HepG2 (cell line): ENCODE data around the gene UVSSA. TPM values are rescaled to one million over a fixed set of nuclear protein-coding genes. Genes with fewer than 3 reads are reported as not detected.

ENCODE experiments used
- ATAC-seq: fragments of 200-7000 bp; cut with Tn5 transposase; 3 replicates; pipeline ENCODE4 v1.9.1; 2020; ENCODE audit warnings: mild to moderate bottlenecking, moderate library complexity
- BruUV-seq: library from RNA; stranded (reverse); fragments of 400-500 nt; replicated peaks from 2 replicates; lab custom pipeline; 2021; lab: Mats Ljungman, UMichigan
- CTCF ChIA-PET: fragments of 300-600 bp; formaldehyde crosslinking; extraction: SDS; loops from one replicate; lab custom pipeline; 2021; ENCODE audit warnings: low total read pairs, inconsistent platforms, low intra/inter-chr PET ratio; lab: Yijun Ruan, JAX
- POLR2A ChIA-PET: fragments of 350-600 bp; sonication (Branson Sonifier 250); formaldehyde crosslinking; loops from one replicate; lab custom pipeline; 2020; ENCODE audit warnings: antibody characterized with exemption, inconsistent platforms; lab: Yijun Ruan, JAX
- DNase-seq: peaks from one replicate; pipeline ENCODE4 v3.0.0-alpha.2; 2015; ENCODE audit warnings: low spot score
- FAIRE-seq: peaks from 3 replicates; lab custom pipeline; 2011; peaks lifted over from hg19 to GRCh38; lab: Jason Lieb, UNC
- H2AFZ ChIP-seq: one replicate; pipeline ENCODE4 v1.6.1; 2011; ENCODE audit warnings: low read length, inconsistent platforms
- H3K27ac ChIP-seq: fragments of 300-600 bp; 3 replicates; pipeline ENCODE4 v1.8.0; 2011; ENCODE audit warnings: mixed run types, mild to moderate bottlenecking, mixed read lengths, low read length, inconsistent platforms; ENCODE audit not compliant: insufficient read depth; ENCODE audit errors: extremely low read length
- H3K27me3 ChIP-seq, 2 experiments: fragments of 200-600 bp in 1 of 2; 2 replicates in 1 of 2; 3 replicates in 1 of 2; pipeline versions ENCODE4 v1.6.0 to v1.8.0; 2011; ENCODE audit warnings: low read length in 2 of 2, mild to moderate bottlenecking in 2 of 2, moderate library complexity in 2 of 2, inconsistent platforms in 1 of 2; ENCODE audit not compliant: insufficient read depth in 2 of 2, control insufficient read depth in 1 of 2
- H3K36me3 ChIP-seq, 2 experiments: fragments of 200-600 bp in 1 of 2; replicated peaks in 1 of 2; 2 replicates in 1 of 2; 3 replicates in 1 of 2; pipeline versions ENCODE4 v1.5.1 to v1.8.0; 2011; ENCODE audit warnings: low read length in 2 of 2, inconsistent platforms in 1 of 2; ENCODE audit not compliant: insufficient read depth in 2 of 2, control insufficient read depth in 1 of 2
- H3K4me1 ChIP-seq: 2 replicates; pipeline ENCODE4 v1.5.1; 2012; ENCODE audit warnings: low read length, inconsistent platforms; ENCODE audit not compliant: insufficient read depth
- H3K4me2 ChIP-seq: 2 replicates; pipeline ENCODE4 v1.6.0; 2011; ENCODE audit warnings: low read depth, low read length, inconsistent platforms
- H3K4me3 ChIP-seq, 3 experiments: fragments of 200-600 bp in 1 of 3; sonication (generic), shearing (Covaris generic) in 1 of 3; replicated peaks in 1 of 3; 2 replicates each; pipeline ENCODE4 v1.5.1; 2011 to 2016; ENCODE audit warnings: low read length in 3 of 3, inconsistent platforms in 2 of 3, low read depth in 2 of 3, mild to moderate bottlenecking in 2 of 3, control low read depth in 1 of 3, mixed read lengths in 1 of 3; ENCODE audit not compliant: insufficient read depth in 1 of 3
- H3K79me2 ChIP-seq: one replicate; pipeline ENCODE4 v1.6.1; 2011; ENCODE audit warnings: low read length, inconsistent platforms; ENCODE audit not compliant: insufficient read depth
- H3K9ac ChIP-seq: 2 replicates; pipeline ENCODE4 v1.6.0; 2011; ENCODE audit warnings: mild to moderate bottlenecking, low read depth, low read length, inconsistent platforms; ENCODE audit not compliant: insufficient read depth
- H3K9me3 ChIP-seq: 2 replicates; pipeline ENCODE4 v1.5.1; 2012; ENCODE audit warnings: mild to moderate bottlenecking, low read length
- H4K20me1 ChIP-seq: 2 replicates; pipeline ENCODE4 v1.6.0; 2011; ENCODE audit warnings: inconsistent platforms, mild to moderate bottlenecking, low read length, moderate library complexity; ENCODE audit not compliant: insufficient read depth
- ATF4 ChIP-seq, 2 experiments: fragments of 450-650 bp in 1 of 2; sonication (generic) in 1 of 2; formaldehyde crosslinking; IDR thresholded peaks; 2 replicates each; pipeline versions ENCODE4 v1.5.0 to v1.8.0; 2020 to 2022; ENCODE audit warnings: mild to moderate bottlenecking in 1 of 2, missing genetic modification reagents in 1 of 2
- BRD4 ChIP-seq: sonication (generic); formaldehyde crosslinking; IDR thresholded peaks from 2 replicates; pipeline ENCODE4 v1.4.0; 2020; ENCODE audit warnings: missing genetic modification reagents
- E2F1 ChIP-seq: sonication (generic); formaldehyde crosslinking; IDR thresholded peaks from 2 replicates; pipeline ENCODE4 v1.5.0; 2020; ENCODE audit warnings: missing genetic modification reagents
- JUNB ChIP-seq: sonication (generic); formaldehyde crosslinking; IDR thresholded peaks from 2 replicates; pipeline ENCODE4 v1.8.0; 2022; ENCODE audit warnings: missing genetic modification reagents, mild to moderate bottlenecking, borderline replicate concordance
- MIER3 ChIP-seq: IDR thresholded peaks from 2 replicates; pipeline ENCODE4 v1.6.1; 2016; ENCODE audit warnings: missing compliant biosample characterization, borderline replicate concordance
- MXD4 ChIP-seq: IDR thresholded peaks from 2 replicates; pipeline ENCODE4 v1.6.1; 2016; ENCODE audit warnings: mild to moderate bottlenecking, missing biosample characterization, missing genetic modification reagents
- NR3C1 ChIP-seq: sonication (generic); formaldehyde crosslinking; IDR thresholded peaks from 2 replicates; pipeline ENCODE4 v1.4.0; 2020; ENCODE audit warnings: missing genetic modification reagents
- TCF7L2 ChIP-seq: IDR thresholded peaks from 2 replicates; pipeline ENCODE4 v1.6.1; 2011; ENCODE audit warnings: mild to moderate bottlenecking, low read depth, low read length, moderate library complexity
- TRAFD1 ChIP-seq: sonication (generic); formaldehyde crosslinking; IDR thresholded peaks from 2 replicates; pipeline ENCODE4 v1.5.1; 2020; ENCODE audit warnings: missing genetic modification reagents, mild to moderate bottlenecking, borderline replicate concordance
- ZNF124 ChIP-seq: sonication (generic); formaldehyde crosslinking; IDR thresholded peaks from 2 replicates; pipeline ENCODE4 v1.4.0; 2020; ENCODE audit warnings: missing genetic modification reagents
- ZNF761 ChIP-seq: sonication (generic); formaldehyde crosslinking; conservative IDR thresholded peaks from 2 replicates; pipeline ENCODE4 v1.4.0; 2020; ENCODE audit warnings: mild to moderate bottlenecking, missing genetic modification reagents
- WGBS: methylation state at CpG from one replicate; pipeline ENCODE4 v1.1.6; 2017; ENCODE audit warnings: low lambda C conversion rate; 5-methylcytosine and 5-hydroxymethylcytosine counted together
- in situ Hi-C: cut with HindIII; loops from 2 replicates; pipeline ENCODE4 v1.10.0; 2017; ENCODE audit warnings: low pct_unique_long_range_greater_than_20kb; ENCODE audit not compliant: extremely low pct_ligation_motif_present
- intact Hi-C: fragments of 100-400 bp; cut with micrococcal nuclease; formaldehyde crosslinking; loops from one replicate; pipeline ENCODE4 v1.10.0; 2022; ENCODE audit not compliant: unreplicated experiment
- polyA plus RNA-seq, 8 experiments: library from polyadenylated mRNA; depleted of rRNA in 3 of 8; stranded (reverse) in 7 of 8; unstranded in 1 of 8; fragments of >200 nt; fragmentation: Illumina TruSeq in 4 of 8; extraction: Trizol in 4 of 8; gene quantifications; 2 replicates each; pipeline versions ENCODE4 v1.2.1 to v1.2.3, GENCODE V29; 2011 to 2016; ENCODE audit warnings: low read depth in 4 of 8, missing spikeins in 1 of 8, mixed read lengths in 1 of 8; ENCODE audit not compliant: insufficient read depth in 1 of 8
- total RNA-seq, 5 experiments: library from RNA; depleted of rRNA; stranded (reverse); fragments of >200 nt; fragmentation: Illumina TruSeq; extraction: Trizol; gene quantifications; 2 replicates each; pipeline ENCODE4 v1.2.3, GENCODE V29; 2016; ENCODE audit warnings: low read depth in 1 of 5
- TF ChIP-seq, protein P1 (sequence below): sonication (generic); formaldehyde crosslinking; IDR thresholded peaks from 2 replicates; pipeline ENCODE4 v1.4.0; 2020; ENCODE audit warnings: missing genetic modification reagents, borderline replicate concordance
- TF ChIP-seq, protein P2 (sequence below): sonication (generic); formaldehyde crosslinking; IDR thresholded peaks from 2 replicates; pipeline ENCODE4 v1.4.0; 2020; ENCODE audit warnings: missing genetic modification reagents
- TF ChIP-seq, protein P3 (sequence below): sonication (generic); formaldehyde crosslinking; IDR thresholded peaks from 2 replicates; pipeline ENCODE4 v1.5.0; 2020; ENCODE audit warnings: mild to moderate bottlenecking, low read depth, missing genetic modification reagents, borderline replicate concordance

The UVSSA gene
- total and polyA plus RNA-seq, 2 of the 13 experiments (the other 11 are each of a cell fraction or from before 2014, with no cell fraction given), result 4.6 to 8.4 TPM

GRCh38 chr4:1418494-1419285 lies 71.7 kb downstream of the UVSSA start (continued):
- TF ChIP-seq, protein P1, sequence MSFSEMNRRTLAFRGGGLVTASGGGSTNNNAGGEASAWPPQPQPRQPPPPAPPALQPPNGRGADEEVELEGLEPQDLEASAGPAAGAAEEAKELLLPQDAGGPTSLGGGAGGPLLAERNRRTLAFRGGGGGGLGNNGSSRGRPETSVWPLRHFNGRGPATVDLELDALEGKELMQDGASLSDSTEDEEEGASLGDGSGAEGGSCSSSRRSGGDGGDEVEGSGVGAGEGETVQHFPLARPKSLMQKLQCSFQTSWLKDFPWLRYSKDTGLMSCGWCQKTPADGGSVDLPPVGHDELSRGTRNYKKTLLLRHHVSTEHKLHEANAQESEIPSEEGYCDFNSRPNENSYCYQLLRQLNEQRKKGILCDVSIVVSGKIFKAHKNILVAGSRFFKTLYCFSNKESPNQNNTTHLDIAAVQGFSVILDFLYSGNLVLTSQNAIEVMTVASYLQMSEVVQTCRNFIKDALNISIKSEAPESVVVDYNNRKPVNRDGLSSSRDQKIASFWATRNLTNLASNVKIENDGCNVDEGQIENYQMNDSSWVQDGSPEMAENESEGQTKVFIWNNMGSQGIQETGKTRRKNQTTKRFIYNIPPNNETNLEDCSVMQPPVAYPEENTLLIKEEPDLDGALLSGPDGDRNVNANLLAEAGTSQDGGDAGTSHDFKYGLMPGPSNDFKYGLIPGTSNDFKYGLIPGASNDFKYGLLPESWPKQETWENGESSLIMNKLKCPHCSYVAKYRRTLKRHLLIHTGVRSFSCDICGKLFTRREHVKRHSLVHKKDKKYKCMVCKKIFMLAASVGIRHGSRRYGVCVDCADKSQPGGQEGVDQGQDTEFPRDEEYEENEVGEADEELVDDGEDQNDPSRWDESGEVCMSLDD (CRISPR knock-in tag), result no peak

DNA sequence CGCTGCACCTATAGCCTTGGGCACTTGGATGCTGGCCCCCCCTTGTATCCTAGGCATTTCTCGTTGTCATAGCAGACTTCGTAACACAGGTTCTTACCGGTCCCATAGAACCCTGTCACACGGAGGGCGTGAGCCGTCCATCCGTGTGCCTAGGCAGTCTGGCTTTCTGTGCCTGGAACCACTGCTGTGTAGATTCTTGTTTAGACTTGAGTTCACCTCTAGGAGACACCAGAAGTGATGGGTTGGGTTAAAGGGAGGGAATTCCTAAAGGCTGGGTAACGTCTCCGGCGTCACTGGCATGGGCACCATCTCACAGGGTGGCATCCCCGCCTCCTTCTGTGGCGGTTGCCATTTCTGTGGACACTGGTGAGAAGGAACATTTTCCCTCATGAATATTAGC lies 72.7 kb downstream of the UVSSA start:
- H3K27ac ChIP-seq, result no peak overlapping the region
- no peak for TF ChIP-seq ATF4 (CRISPR knock-in tag; IDR thresholded peaks at IDR 0.05)
- TF ChIP-seq MIER3 (CRISPR knock-in tag), result no peak
- no peak for TF ChIP-seq BRD4 (CRISPR knock-in tag)
- TF ChIP-seq, protein P2, sequence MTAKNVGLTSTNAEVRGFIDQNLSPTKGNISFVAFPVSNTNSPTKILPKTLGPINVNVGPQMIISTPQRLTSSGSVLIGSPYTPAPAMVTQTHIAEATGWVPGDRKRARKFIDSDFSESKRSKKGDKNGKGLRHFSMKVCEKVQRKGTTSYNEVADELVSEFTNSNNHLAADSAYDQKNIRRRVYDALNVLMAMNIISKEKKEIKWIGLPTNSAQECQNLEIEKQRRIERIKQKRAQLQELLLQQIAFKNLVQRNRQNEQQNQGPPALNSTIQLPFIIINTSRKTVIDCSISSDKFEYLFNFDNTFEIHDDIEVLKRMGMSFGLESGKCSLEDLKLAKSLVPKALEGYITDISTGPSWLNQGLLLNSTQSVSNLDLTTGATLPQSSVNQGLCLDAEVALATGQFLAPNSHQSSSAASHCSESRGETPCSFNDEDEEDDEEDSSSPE (CRISPR knock-in tag), result no peak
- TF ChIP-seq E2F1 (CRISPR knock-in tag), result no peak
- TF ChIP-seq, protein P3, sequence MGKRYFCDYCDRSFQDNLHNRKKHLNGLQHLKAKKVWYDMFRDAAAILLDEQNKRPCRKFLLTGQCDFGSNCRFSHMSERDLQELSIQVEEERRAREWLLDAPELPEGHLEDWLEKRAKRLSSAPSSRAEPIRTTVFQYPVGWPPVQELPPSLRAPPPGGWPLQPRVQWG (CRISPR knock-in tag), result no peak
- TF ChIP-seq MXD4 (CRISPR knock-in tag), result no peak
- no peak for TF ChIP-seq ZNF124 (CRISPR knock-in tag)
- TF ChIP-seq NR3C1 (CRISPR knock-in tag), result no peak
- no peak for TF ChIP-seq ZNF761 (CRISPR knock-in tag)
- TF ChIP-seq TRAFD1 (CRISPR knock-in tag), result no peak
- TF ChIP-seq TCF7L2, result no peak
- TF ChIP-seq JUNB (CRISPR knock-in tag), result no peak
- CTCF ChIA-PET, result no interaction called here
- H3K4me1 ChIP-seq, result no peaks in the 10 kb centered on the region
- H4K20me1 ChIP-seq, result no peaks in the 10 kb centered on the region
- no peaks in the 10 kb centered on the region for H3K79me2 ChIP-seq
- no peaks in the 10 kb centered on the region for H3K36me3 ChIP-seq
- WGBS, result 38% methylated on average over 11 of the region's 13 CpGs
- no peak overlapping the region for H3K4me3 ChIP-seq
- peaks cover 0 to 38% of the 10 kb centered on the region in 2 experiments; a peak in 4 of 5 replicates for H3K27me3 ChIP-seq
- no peak for FAIRE-seq
- no peak overlapping the region for H2AFZ ChIP-seq
- no peak overlapping the region for H3K9ac ChIP-seq
- ATAC-seq, result no peak
- no TSS peak for BruUV-seq
- in situ Hi-C loops (no loop called here), intact Hi-C loops (no loop called here)
- POLR2A ChIA-PET, result no interaction called here
- no peak for DNase-seq
- H3K9me3 ChIP-seq, result no peaks in the 10 kb centered on the region
- no peak overlapping the region for H3K4me2 ChIP-seq
